Type B pancreatic cell (in vitro differentiated cells): ENCODE results near the gene TADA1. TPM values are rescaled to one million over a fixed set of nuclear protein-coding genes. Genes with fewer than 3 reads are reported as not detected.
"Not testable (repeated sequence)": the region's sequence is repeated elsewhere in the genome, so short reads cannot be mapped to it uniquely, and the experiment has no call there.

ENCODE experiments used
- DNase-seq: peaks from one replicate; pipeline ENCODE4 v3.0.0; 2021; ENCODE audit warnings: mixed read lengths; ENCODE audit not compliant: unreplicated experiment; ENCODE audit errors: extremely low spot score
- H3K27ac Mint-ChIP-seq: 2 replicates; pipeline ENCODE4 v1.8.0; 2021; ENCODE audit warnings: mild to moderate bottlenecking, mixed read lengths
- H3K27me3 Mint-ChIP-seq: 2 replicates; pipeline ENCODE4 v1.8.0; 2021; ENCODE audit warnings: mixed read lengths
- H3K36me3 Mint-ChIP-seq: 2 replicates; pipeline ENCODE4 v1.8.0; 2021; ENCODE audit warnings: mixed read lengths
- H3K4me1 Mint-ChIP-seq: one replicate; pipeline ENCODE4 v1.8.0; 2021; ENCODE audit warnings: mixed read lengths; ENCODE audit not compliant: unreplicated experiment
- H3K4me3 Mint-ChIP-seq: 2 replicates; pipeline ENCODE4 v1.8.0; 2021; ENCODE audit warnings: mild to moderate bottlenecking, mixed read lengths
- H3K9me3 Mint-ChIP-seq: 2 replicates; pipeline ENCODE4 v1.8.0; 2021; ENCODE audit warnings: mixed read lengths
- CTCF ChIP-seq: fragments of 200-600 bp; sonication (generic); conservative IDR thresholded peaks from 2 replicates; pipeline ENCODE4 v1.5.0; 2021; ENCODE audit warnings: antibody characterized with exemption, mild to moderate bottlenecking
- total RNA-seq: library from RNA; stranded (reverse); gene quantifications from 2 replicates; pipeline ENCODE4 v1.2.1, GENCODE V29; 2021; ENCODE audit warnings: low replicate concordance

Gene TADA1
- total RNA-seq, 1 donor from 2014 or later: 18.4 TPM

DNA sequence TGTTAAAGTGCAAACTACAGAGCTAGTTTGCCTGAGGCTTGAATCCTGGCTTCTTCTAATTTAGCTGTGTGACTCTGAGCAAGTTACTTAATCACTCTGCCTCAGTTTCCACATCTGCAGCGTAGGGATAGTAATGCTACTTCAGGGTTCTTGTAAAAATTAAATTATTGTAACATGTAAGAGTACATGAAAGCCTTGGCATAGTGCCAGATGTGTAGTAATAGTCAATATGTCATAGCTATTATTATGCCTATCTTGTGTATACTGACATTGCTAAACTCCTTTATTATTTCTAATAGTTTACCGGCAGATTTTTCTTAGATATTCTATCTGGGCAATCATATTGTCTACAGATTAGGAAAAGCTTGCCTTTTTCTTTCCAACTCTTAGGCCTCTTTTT is 6.8 kb upstream of the TADA1 start:
- TF ChIP-seq CTCF: no peak
- Mint-ChIP-seq H3K36me3 (no peaks in the 10 kb centered on the region), H3K27ac (no peak overlapping the region), H3K4me1 (no peaks in the 10 kb centered on the region), H3K4me3 (no peak overlapping the region), H3K9me3 (no peaks in the 10 kb centered on the region), H3K27me3 (peaks cover 53% of the 10 kb centered on the region)
- DNase-seq: no peak

DNA sequence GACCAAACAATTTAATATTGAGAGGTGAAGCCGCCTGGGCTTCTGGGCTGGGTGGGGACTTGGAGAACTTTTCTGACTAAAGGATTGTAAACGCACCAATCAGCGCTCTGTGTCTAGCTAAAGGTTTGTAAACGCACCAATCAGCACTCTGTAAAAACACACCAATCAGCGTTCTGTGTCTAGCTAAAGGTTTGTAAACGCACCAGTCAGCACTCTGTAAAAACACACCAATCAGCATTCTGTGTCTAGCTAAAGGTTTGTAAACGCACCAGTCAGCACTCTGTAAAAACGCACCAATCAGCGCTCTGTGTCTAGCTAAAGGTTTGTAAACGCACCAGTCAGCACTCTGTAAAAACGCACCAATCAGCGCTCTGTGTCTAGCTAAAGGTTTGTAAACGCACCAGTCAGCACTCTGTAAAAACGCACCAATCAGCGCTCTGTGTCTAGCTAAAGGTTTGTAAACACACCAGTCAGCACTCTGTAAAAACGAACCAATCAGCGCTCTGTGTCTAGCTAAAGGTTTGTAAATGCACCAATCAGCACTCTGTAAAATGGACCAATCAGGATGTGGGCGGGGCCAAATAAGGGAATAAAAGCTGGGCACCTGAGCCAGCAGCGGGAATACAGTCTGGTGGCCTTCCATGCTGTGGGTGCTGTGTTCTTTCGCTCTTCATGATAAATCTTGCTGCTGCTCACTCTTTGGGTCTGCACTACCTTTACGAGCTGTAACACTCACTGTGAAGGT is 2.3 kb upstream of the TADA1 start:
- DNase-seq: not testable (repeated sequence)
- peaks cover 18% of the 10 kb centered on the region for H3K27me3 Mint-ChIP-seq

GRCh38 chr1:166876540-166876838 is 425 bp upstream of the TADA1 start:
- Mint-ChIP-seq H3K27ac (peak overlapping the region; percentile 94), H3K27me3 (peaks cover 4% of the 10 kb centered on the region), H3K4me3 (peak overlapping the region; percentile 96), H3K9me3 (no peaks in the 10 kb centered on the region), H3K36me3 (peaks cover 8% of the 10 kb centered on the region), H3K4me1 (peaks cover 25% of the 10 kb centered on the region)
- TF ChIP-seq CTCF: peak; percentile 64
- DNase-seq: no peak

More for the DNA sequence above, 2.3 kb upstream of the TADA1 start:
- not testable (repeated sequence) for H3K4me3 Mint-ChIP-seq, H3K9me3 Mint-ChIP-seq, H3K36me3 Mint-ChIP-seq, H3K27ac Mint-ChIP-seq
- peaks cover 14% of the 10 kb centered on the region for H3K4me1 Mint-ChIP-seq

- peak overlapping the region; percentile 68 for H3K27ac Mint-ChIP-seq
- H3K36me3 Mint-ChIP-seq: peaks cover 8% of the 10 kb centered on the region
- peaks cover 2% of the 10 kb centered on the region for H3K27me3 Mint-ChIP-seq
- TF ChIP-seq CTCF: no peak
- peak overlapping the region; percentile 96 for H3K4me3 Mint-ChIP-seq
- DNase-seq: no peak
- H3K4me1 Mint-ChIP-seq: peaks cover 37% of the 10 kb centered on the region
- no peaks in the 10 kb centered on the region for H3K9me3 Mint-ChIP-seq
These were observed 746 bp downstream of the TADA1 start for GRCh38 chr1:166875302-166875733.

DNA sequence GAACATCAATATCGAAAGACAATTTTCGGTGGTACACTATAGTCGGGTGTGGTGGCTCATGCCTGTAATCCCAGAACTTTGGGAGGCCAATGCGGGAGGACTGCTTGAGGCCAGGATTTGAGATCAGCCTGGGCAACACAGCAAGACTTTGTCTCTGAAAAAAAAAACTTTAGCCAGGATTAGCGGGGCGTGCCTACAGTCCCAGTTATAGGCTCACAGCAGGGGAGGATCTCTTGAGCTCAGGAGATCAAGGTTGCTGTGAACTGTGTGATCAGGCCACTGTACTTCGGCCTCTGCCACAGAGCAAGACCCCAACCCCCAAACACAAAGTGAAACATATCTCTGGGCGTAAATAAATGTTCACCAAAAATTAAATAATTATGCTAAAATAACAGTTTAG is 1.6 kb downstream of the TADA1 start:
- peak overlapping the region; percentile 96 for H3K4me3 Mint-ChIP-seq
- DNase-seq: no peak

GRCh38 chr1:166870584-166870983 is 5.5 kb downstream of the TADA1 start:
- Mint-ChIP-seq H3K4me1 (peaks cover 48% of the 10 kb centered on the region), H3K36me3 (peaks cover 16% of the 10 kb centered on the region), H3K9me3 (no peaks in the 10 kb centered on the region), H3K27me3 (no peaks in the 10 kb centered on the region), H3K4me3 (no peak overlapping the region), H3K27ac (no peak overlapping the region)
- DNase-seq: no peak
- no peak for TF ChIP-seq CTCF

More for the DNA sequence above, 1.6 kb downstream of the TADA1 start:
- no peak for TF ChIP-seq CTCF
- no peaks in the 10 kb centered on the region for H3K9me3 Mint-ChIP-seq
- H3K27me3 Mint-ChIP-seq: no peaks in the 10 kb centered on the region
- peaks cover 41% of the 10 kb centered on the region for H3K4me1 Mint-ChIP-seq
- peaks cover 8% of the 10 kb centered on the region for H3K36me3 Mint-ChIP-seq
- no peak overlapping the region for H3K27ac Mint-ChIP-seq
